ENCODE data around the gene ZNF385A.

Gene ZNF385A

DNA sequence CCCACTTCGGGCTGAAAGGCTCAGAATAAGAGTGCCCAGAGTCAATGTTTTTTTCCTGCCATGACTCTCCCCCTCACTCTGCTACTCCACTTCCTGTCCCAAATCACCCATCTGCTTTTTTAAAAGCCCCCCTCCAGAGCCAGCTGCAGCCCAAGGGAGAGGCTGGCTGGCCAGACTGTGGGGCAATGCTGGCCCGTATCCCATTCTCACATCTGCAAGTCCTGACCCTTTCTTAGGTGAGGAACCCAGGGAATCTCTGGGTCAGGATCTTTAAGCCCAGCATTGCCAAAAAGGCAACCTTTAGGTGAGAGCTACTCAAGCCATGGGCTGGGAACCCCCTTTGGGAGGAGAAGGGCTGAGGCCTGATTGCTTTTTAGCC is 36.2 kb upstream of the ZNF385A start:
- peak overlapping the region; percentile 21 for H3K4me3 ChIP-seq (ENCODE audit: control insufficient read depth, low read depth, low read length)
- TF ChIP-seq, protein P1, sequence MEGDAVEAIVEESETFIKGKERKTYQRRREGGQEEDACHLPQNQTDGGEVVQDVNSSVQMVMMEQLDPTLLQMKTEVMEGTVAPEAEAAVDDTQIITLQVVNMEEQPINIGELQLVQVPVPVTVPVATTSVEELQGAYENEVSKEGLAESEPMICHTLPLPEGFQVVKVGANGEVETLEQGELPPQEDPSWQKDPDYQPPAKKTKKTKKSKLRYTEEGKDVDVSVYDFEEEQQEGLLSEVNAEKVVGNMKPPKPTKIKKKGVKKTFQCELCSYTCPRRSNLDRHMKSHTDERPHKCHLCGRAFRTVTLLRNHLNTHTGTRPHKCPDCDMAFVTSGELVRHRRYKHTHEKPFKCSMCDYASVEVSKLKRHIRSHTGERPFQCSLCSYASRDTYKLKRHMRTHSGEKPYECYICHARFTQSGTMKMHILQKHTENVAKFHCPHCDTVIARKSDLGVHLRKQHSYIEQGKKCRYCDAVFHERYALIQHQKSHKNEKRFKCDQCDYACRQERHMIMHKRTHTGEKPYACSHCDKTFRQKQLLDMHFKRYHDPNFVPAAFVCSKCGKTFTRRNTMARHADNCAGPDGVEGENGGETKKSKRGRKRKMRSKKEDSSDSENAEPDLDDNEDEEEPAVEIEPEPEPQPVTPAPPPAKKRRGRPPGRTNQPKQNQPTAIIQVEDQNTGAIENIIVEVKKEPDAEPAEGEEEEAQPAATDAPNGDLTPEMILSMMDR (conservative IDR thresholded peaks at IDR 0.05; ENCODE audit: control insufficient read depth, insufficient read depth, low read depth, low read length): no peak
- peak; percentile 81 for DNase-seq (ENCODE audit: low read depth)

DNA sequence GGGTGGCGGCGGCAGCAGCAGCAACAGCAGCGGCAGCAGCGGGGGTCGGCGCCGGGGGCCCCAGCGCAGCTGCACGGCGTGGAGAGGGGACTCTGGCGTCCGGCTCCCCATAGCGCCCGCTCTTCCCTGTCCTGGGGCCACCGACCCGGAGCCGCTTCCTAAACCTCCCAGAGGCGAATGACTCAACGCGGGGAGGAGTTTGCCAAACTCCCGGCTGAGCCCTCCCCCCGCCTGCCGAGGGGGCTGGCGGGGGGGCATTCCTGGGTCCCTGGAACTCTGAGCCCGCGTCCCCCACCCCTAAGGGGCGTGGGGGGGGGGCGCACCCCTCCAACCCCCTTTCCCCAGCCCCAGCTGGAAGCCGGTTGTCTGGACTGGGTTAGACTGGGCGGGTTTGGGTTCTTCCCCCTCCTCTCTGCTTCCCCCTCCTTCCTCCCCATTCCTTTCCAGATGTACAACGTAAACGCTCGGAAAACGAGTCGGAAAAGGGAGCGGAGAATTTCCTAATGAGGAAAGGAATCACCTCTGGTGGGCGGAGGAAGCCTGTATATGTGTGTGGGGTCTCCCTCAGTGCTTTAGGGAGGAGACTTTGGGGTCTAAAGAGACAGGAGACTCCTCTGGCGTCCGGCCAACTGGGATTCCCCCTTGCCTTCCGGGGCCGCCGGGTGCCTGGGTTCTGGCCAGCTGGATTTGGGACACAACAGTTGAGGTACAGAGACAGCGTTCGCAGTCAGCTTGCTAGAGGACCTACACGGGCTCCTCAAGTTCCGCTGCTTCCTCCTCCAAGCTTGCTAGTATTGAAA is 34.8 kb upstream of the ZNF385A start, which contains the start of gene ITGA5:
Gene ITGA5, minus strand, starts transcription at position 179 of the 800 bp plus-strand sequence. Its CDS starts 68 bp downstream, at position 111.
- peak within 1 kb of the TSS; percentile 97 for H3K4me3 ChIP-seq (ENCODE audit: control insufficient read depth, low read depth, low read length)
- DNase-seq (ENCODE audit: low read depth): peak; percentile 77
- TF ChIP-seq, protein P1 (conservative IDR thresholded peaks at IDR 0.05; ENCODE audit: control insufficient read depth, insufficient read depth, low read depth, low read length): no peak

DNA sequence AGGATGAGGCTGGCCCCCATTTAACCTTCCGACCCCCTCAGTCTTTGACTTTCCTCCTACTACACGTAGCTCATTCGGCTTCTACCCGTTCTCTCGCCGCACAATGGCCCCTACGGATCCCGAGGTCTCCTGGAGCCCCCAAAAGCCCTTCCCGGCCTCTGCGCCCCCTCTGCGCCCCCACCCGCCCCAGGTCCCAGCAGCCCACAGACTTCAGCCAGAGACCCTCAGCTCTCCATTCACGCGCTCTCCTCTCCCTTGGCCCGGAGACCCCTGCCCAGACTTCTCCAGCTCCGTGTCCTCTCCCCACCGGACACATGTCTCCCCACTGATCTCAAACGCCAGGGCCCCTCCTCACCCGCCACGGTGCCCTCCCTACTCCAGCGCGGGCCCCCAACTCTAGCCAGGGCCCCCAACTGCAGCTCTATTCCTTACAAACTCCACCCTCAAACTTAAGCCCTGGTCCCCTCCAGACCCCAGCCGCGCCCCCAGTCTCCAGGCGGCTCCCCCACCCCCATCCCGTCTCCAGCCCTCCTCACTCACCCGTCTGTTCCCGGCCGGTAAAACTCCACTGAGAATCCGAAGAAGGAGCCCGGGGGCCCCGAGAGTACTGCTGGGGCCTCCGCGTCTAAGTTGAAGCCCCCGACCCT is 34.0 kb upstream of the ZNF385A start:
- no peak for DNase-seq (ENCODE audit: low read depth)
- TF ChIP-seq, protein P1 (conservative IDR thresholded peaks at IDR 0.05; ENCODE audit: control insufficient read depth, insufficient read depth, low read depth, low read length): no peak
- peak overlapping the region; percentile 97 for H3K4me3 ChIP-seq (ENCODE audit: control insufficient read depth, low read depth, low read length)

DNA sequence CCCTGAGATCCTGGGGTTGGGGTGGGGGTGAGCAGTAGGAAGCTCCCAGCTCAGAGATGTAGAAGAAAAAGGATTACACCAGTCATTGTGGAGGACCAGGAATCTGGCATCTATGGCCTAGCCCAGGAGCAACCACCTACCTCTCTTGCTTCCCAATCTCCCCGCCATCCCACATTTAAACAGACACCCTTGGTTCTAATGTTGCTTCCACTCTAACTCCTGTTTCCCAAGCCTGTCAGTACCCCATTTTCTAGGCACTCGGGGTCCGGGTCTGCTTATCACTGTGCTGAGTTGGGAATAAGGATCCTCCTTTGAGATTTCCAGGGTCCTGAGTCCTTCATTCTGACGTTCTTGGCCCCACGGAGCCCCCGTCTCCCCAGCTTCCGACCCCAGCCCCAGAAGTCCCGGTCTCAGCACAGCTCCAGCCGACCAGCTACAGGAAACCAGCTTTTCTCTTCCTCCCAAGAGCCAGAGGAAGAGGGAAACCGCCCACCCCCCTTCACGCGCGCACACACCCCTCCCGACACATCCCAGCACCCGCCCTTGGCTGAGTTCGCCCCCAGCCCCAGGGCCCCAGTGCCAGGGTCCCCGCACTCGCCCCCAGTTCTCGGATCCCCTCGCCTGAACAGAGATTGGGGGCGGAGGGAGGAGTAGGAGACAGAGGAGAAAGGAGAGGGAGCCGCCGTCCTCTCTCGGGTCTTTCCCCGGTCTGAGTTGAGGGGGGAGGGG is 33.3 kb upstream of the ZNF385A start:
- no peak for DNase-seq (ENCODE audit: low read depth)
- TF ChIP-seq, protein P1 (conservative IDR thresholded peaks at IDR 0.05; ENCODE audit: control insufficient read depth, insufficient read depth, low read depth, low read length): no peak
- H3K4me3 ChIP-seq (ENCODE audit: control insufficient read depth, low read depth, low read length): peak overlapping the region; percentile 97

DNA sequence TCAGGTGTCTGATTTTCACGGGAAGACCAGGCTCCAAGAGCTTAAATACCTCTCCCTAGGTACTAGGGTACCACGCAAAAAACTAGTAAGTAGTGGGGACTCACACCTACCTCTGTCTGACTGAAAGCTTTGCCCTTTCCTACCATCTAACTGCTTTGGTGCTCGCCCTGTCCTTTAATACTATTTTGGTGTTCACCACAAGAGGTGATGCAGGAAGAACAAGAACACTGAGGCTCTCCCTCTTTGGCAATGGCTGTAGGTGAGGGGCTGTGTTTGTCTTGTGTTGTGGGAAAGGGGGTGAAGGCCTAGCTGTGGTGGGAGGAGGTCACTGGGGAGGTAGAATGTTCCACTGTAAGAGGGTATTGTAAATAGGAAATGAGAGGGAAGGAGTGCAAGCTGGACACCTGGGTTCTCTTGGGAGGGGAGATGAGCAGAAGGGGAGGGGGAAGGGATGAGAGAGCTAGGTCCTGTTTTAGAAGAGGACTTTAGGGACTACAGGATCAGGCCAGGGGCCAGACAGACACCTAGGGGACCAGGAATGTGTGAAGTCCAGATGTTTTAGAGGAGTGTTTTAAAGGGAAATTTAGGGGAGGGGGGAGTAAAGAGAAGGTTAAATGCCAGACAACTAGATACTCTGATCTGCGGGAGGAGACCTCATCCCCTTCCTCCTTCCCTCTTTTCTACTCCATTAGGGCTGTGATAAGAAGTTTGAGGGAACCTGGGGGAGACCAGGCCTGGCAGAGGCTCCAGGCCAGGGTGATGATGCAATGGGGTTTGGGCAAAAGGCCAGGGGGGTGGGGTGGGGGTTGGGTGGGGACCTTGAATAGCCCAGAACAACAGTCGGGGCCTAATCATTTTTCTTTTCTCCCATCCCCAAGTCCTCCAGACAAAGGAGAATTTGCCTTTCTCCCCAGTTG is 32.4 kb upstream of the ZNF385A start:
- TF ChIP-seq, protein P1 (conservative IDR thresholded peaks at IDR 0.05; ENCODE audit: control insufficient read depth, insufficient read depth, low read depth, low read length): no peak
- H3K4me3 ChIP-seq (ENCODE audit: control insufficient read depth, low read depth, low read length): peak overlapping the region; percentile 97
- DNase-seq (ENCODE audit: low read depth): no peak

Measured in fibroblast of mammary gland (primary cell).